ENCODE measurements around the gene GPC5.

GPC5 gene

DNA sequence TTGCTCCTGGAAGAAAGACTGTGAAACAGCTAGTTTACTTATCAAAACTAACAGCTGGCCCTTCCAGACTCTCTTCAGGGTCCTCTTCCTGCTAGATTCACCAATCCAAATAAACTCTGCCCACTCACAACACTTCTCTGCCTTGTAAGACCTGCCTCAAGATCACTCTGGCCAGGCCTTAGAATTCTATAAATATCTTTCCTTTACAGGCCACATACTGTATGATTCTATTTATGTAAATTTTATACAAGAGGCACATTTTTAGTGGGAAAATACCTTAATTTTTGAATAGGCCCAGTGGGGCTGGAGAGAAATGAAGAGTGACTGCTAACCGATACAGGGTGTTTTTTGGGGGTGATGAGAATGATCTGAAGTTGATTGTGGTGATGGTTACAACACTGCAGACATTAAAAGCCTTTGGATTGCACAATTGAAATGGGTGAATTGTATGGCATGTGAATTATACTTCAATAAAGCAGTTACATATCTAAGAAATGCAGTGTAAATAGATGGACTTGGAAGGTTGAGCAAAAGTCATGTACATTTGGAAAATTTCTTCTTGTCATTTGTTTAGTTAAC, 141.8 kb downstream of the GPC5 start:
- no peak for DNase-seq

DNA sequence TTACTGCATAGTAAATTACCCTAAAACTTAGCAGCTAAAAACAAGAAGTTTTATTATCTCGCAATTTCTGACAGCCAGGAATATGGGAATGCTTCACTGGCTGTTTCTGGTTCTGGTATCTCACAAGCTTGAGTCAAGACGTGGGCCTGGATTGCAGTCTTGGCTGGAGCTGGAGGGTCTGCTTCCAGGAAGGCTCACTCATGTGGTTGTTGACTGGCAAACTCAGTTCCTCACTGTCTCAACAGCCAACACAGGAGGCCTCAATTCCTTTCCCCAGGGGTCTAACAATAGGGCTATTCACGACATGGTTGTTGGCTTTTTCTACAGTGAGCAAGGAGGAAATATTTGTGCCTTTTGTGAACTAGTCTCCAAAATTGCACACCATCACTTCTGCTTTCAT, 146.3 kb downstream of the GPC5 start:
- peak in 3 of 14 donors; percentile 2 to 20 (median 3) for DNase-seq

DNA sequence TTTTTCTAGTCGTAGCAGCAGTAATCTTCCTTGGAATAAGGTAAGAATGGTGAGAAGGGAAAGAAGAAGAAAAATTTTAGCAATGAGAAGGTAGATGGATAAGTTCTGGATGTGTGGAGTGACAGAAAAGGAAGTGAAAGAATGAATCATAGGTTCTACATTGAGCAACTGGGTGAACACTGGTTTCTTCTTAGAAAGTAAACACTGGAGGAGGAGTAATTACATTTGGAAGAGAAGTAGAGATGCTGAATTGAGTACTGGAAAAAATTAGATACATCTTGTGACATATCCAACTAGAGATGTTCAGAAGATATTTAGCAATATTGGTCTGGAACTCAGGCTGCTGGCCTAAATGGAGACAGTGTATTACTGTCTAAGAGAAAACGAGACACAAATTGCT, 148.5 kb downstream of the GPC5 start:
- no peak for DNase-seq

DNA sequence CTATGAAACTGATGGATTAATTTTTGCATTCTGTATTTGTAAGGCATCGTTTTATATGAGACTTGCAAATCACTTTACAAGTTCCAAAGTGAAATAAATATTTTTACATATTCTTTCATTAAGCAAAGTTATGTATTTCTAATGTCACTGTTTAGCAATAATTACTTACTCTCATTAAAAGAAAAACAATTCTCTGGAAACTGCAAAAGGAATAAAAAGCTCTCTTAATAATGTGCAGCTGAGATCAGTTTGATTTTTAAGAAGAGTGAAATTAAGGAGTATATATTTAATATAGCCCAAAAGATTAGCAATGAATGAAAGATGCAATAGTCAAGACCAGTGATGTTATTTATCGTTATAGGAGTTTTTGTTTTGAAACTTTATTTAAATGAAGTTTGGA, 155.2 kb downstream of the GPC5 start:
- DNase-seq: no peak

DNA sequence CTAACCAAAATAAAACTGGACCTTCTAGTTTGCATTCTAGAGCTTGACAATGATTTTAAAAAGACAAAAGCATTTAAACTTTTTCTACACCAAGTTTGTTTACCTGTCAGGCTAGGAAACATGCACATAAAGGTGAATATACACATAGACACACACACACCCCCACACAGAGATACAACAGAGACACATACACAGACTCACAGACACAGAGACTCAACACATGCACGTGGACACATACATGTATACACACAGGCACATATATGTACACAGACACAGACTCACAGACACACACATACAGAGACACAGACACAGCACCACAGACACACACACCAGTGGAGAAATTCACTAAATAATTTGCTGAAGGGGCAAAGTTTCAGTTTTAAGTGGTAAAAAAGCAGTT, 155.7 kb downstream of the GPC5 start:
- no peak for DNase-seq

DNA sequence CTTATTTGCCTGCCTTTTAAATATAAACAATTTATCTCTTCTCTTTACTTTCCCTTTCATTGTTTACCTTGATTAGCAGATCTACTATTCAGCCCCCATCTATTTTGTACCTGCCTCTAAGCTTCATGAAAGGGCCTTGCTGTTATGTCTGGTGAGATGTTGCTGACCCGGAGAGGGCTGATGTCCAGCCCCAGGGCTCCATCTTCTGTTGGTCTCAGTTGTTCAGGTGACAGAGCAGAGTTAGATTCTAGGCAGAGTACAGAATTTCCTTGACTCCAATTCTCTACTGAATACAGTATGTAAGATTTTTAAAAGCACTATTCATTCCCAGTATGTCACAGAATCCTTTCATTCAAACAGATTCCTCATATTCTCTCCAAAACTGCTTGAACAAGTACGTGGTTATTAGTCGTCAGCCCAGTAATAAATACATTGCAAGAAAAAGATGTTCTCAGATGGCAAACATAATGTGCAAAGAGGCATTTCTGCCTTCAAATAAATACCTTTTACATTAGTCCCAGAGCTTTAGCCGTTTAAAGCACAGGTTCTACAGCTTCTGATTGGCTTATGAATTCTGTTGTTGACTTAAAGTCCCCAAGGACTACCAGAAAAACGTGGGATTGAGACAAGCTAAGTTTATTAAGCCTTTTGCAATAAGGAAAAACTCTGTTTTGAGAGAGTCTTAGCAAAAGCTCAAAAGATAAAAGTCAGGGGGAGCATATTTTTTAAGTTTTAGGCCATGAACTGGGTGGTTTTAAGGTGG, 159.1 kb downstream of the GPC5 start:
- no peak for DNase-seq

DNA sequence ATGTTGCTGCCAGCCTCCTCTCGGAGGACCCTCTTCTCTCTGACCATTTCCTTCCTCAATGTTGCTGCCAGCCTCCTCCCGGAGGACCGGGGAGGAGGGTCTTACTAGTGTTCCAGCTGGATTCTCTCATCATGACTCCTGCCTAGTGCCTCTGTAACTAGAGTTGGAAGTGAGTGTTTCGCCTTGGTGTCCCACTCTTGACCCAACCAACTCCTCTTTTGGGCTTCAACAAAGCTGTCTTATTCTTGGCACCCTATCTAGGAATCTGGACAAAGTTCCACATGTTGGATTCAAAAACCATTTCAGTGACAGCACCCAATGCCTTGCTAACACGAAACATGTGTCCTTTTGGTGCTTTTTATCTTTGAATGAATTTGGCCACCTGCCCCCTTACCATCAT, 165.4 kb downstream of the GPC5 start:
- no peak for DNase-seq

DNA sequence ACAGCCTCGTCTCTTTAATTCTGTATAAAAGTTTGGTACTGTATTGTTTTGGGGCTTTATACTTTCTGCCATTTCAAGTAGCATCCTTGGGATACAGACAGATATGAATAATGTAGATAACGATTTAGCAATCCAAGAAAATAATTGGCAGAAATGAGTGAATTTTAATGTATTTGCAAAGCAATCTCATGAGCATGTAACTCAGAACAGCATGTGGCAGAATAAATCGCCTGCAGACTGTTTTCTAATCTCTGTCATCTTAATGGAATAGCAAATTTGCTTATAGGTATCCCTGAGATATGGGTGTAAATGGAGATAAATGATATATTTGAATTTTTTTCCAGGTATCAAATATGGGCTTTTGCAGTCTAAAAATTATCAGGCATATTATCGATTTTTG, 166.0 kb downstream of the GPC5 start:
- DNase-seq: no peak

DNA sequence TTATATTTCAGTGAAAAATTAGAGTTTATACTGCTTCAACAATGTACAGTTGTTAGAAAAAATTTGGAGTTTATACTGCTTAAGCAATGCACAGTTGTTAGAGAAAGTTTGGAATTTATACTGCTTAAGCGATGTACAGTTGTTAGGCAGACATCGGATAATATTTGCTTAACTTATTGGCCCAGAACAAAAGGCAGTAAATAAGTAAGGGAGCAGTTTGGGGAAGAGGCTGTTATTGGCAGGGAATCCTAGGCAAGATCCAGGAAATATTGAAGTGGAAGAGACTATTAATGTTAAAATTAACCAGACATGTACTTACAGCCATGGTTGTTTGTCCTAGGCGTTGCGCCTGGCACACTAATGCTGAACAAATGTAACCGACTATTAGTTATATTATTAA, 166.9 kb downstream of the GPC5 start:
- DNase-seq: no peak

DNA sequence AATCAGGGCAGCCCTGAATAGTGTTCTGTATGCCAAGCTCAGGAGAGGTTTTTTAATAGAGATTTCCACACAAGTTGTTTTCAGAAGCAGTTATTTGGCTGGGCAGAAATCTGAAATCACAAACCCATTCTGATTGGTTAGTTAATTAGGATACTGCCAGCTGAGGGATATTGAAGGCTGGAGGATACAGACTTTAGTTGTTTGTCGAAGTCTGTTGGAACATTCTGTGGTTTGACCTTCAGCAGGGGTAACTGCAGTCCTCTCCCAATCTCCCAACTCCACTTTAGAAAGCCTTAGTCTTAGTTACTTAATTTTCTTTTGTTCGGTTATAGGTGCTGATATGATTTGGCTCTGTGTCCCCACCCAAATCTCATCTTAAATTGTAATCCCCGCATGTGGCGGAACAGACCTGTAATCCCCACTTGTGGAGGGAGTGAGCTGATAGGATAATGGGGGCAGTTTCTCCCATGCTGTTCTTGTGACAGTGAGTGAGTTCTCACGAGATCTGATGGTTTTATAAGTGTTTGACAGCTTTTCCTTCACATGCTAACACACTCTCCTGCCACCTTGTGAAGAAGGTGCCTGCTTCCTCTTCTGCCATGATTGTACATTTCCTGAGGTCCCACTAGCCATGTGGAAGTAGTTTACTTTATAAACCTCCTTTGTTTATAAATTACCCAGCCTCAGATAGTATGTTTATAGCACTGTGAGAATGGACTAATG, 169.2 kb downstream of the GPC5 start:
- DNase-seq: no peak

DNA sequence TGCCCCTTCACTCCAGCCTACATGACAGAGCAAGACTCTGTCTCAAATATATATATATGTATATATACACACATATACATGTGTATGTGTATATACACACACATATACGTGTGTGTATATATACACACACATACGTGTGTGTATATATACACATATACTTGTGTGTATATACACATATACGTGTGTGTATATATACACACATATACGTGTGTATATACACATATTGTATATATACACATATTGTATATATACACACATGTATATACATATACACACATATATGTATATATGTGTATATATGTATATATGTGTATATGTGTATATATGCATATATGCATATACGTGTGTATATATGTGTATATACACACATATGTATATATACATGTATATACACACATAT, 173.3 kb downstream of the GPC5 start:
- no peak for DNase-seq

DNA sequence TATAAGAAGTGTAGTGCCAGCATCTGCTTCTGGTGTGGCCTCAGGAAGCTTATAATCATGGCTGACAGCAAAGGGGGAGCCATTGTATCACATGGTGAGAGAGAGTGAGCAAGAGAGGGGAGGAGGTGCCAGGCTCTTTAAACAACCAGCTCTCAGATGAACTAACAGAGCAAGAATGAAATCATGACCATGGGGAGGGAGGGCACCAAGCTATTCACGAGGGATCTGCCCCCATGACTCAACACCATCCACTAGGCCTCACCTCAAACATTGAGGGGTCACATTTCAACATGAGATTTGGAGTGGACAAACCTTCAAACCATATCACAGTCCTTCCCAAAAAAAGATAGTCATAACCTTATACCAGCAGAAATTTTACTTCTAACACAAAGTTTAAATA, 174.0 kb downstream of the GPC5 start:
- DNase-seq: no peak

DNA sequence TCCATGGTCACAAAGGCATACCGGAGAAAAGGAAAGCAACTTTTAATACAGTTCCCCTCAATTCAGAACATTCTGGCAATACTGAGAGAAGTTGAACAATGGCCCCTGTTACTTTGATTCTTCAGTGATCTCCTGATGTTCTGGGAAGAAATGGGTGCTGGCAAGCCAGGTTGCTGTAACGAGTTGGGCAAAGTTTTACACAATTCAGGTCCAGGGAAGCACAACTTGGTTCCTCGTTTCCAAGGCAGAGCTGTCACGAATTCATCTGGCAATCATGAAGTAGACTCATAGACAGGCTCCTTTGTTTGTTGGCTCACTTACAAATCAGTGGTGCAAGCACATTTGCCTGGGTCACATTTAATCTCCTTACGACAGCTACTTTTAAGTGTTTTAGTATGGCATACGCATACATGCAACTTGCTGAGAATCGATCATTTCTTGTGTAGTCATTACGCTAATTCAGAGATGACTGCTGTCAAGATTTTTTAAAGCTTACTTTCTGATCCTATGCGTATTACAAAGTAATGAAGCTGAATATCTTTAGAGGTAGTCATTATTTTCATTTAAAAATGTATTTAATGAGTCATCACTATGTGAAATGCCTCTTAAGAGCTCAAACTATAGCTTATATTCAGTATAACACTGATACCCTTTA, 174.7 kb downstream of the GPC5 start:
- peak in 1 of 14 donors; percentile 3 for DNase-seq

DNA sequence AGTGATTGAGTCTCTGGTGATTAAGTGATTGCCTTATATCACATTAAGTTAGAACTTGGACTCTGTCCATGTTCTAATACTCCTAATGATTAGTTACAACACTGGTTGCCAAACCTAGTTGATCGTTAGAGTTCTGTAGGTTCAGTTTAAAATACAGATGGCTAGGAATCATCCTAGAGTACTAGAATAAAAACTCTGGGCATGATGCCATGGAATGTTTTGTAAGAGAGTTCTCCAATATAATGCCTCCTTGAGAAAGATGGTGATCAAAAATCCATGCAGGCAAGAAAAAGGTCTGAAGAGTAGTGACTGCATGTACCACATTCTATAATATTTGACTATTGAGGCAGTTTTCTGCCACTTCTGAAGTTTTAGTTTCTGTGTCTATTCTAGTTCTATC, 176.3 kb downstream of the GPC5 start:
- DNase-seq: no peak

DNA sequence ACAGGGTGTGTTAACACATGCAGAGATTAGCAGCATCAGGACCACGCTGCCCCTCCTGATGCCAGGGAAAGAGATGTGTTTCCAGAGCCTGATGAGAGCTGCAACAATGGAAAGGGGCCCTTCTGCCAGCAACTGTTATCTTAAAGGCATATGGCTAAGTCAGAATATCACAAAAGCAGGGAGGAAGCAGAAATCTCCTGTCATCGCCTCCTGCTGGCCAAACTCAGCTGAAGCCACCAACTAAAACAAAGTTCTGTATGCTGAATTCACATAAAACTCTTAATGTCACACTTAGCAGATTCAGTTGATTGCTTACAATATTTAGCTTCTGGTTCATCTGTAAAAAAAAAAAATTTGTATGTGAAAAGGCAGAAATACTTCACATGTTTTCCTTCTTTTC, 178.2 kb downstream of the GPC5 start:
- DNase-seq: no peak

DNA sequence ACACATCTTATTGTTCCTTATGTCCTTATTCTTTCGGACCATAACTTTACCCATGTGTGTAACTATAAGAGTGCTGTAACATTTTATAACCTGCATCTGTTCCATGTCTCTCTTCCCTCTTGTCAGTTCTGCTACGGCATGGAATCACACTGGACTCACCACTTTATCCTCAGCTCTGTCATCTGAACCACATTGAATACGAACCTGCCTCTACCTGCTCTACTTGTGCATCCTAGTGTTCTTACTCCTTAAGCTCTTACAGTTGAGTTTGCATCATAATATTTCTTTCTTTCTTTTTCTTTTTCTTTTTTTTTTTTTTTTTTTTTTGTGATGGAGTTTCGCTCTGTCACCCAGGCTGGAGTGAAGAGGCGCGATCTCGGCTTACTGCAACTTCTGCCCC, 180.9 kb downstream of the GPC5 start:
- DNase-seq: no peak

DNA sequence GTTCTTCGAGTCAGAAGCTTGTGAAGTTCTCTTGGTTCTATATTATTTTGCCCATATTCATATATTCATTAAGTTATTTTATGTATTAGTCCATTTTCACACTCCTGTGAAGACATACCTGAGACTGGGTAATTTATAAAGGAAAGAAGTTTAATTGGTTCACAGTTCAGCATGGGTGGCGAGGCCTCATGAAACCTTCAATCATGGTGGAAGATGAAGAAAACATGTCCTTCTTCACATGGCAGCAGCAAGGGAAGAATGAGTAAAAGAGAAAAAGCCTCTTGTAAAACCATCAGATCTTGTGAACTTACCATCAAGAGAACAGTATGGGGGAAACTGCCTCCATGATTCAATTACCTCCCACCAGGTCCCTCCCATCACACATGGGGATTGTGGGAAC, 182.3 kb downstream of the GPC5 start:
- DNase-seq: no peak

DNA sequence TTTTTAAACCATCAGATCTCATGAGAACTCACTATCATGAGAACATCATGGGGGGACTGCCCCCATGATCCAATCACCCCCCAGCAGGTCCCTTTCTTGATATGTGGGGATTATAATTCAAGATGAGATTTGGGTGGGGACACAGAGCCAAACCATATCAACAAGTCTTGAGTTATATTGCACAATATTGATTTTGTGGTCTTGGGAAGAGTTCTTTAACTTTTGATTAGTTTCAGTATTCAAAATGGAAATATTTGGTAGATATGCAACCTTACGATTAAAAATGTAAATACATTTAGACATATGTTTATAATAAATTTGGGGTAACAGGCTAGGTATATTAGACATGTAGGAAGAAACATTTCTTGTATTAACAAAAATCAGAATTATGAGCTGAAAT, 188.2 kb downstream of the GPC5 start:
- DNase-seq: no peak

DNA sequence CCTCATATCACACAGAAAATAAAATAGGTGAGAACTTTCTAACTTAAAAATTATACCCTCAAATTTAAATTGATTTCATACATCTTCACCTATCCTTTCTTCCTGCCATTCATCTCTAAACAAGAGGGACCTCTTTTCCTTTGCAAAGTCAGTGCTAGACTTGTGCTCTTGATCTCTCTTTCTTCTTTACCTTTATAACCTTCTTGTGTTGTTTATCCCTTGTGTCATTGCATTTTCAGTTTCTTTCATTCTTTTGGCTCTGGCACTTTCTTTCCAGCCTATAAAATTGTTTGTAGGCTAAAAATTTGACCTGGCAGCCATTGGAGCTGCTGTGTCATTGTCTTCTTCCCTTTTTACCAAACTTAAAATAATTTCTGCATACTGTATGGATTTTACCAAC, 190.1 kb downstream of the GPC5 start:
- no peak for DNase-seq

DNA sequence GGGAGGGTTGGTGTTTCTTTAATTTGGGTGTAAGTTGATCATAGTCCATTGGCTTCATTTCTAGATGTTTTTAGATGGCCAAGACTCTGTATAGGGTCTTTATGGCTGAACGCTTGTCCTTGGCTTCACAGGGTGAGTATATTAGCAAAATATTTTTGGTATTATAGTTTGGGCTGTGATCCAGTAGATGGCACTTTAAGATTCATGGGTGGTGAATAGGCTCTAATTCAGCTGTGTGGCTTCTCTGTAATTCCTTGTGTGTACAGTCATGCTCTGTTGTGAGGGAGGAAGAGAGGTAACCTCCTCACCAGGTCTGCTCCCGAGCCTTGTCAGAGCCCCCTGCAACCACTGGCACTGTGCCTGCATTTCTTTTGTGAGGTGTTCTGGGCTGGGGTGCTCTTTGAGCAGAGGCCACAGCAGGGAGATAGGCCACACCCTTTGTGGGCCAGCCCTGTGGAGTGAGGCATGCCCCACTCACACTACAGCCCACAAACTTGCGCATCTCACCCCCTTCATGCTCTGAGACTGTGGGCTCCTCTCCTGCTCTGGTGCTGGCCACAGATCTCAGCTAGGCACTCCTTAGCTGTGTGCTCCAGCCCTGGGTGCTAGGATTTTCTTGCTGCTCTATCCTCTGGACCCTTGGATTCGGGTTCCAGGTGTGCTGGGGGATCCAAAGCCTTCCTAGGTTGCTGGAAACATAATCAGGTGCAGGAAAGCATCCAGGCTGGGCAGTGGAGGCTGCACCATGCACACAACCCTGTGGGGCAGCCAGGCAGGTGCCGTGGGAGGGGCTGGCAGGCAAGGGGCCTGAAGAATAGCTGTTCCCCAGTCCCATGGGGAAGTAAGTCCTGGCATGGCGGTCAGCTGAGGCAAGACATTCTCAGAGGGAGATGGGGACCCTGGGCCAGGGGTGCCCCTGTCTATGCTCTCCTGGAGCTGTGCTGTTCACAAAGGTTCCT, 193.9 kb downstream of the GPC5 start:
- no peak for DNase-seq

DNA sequence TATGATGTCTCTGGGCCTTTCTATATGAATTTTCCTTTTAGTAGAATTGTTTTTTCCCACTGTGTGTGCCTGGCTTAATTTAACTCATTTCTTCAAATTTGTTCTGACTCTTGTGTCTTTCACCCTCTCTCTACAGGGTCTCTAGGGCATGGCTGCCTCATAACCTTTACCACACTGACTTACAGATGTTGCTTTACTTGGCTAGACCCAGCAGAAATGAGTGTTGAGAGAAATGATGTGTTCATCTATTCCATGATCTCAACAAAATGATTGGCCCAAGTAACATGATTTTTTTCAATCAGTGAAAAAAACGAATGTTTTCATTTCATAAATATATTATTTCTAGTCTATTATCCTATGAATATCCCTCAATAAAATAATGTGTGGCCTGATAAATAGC, 195.0 kb downstream of the GPC5 start:
- no peak for DNase-seq

DNA sequence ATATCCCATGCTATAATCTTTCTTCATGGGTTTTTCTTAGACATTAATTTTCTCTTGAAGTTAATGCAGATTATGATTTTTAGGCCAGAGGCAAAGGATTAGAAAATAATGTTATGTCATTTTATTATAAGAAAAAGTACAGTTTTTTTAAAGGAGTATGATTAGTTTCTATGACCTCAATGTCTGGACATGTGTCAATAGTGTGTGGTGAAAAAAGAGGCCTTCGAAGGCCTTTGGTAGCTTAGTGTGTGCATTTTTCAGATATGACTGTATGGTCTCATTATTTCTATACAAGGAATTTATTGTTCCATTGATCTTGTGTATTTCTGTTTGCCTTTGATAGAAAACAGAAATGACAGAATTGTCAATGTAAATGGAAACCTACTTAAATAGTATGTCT, 195.6 kb downstream of the GPC5 start:
- no peak for DNase-seq
